ENCODE measurements around the gene SEL1L2.

The SEL1L2 gene

DNA sequence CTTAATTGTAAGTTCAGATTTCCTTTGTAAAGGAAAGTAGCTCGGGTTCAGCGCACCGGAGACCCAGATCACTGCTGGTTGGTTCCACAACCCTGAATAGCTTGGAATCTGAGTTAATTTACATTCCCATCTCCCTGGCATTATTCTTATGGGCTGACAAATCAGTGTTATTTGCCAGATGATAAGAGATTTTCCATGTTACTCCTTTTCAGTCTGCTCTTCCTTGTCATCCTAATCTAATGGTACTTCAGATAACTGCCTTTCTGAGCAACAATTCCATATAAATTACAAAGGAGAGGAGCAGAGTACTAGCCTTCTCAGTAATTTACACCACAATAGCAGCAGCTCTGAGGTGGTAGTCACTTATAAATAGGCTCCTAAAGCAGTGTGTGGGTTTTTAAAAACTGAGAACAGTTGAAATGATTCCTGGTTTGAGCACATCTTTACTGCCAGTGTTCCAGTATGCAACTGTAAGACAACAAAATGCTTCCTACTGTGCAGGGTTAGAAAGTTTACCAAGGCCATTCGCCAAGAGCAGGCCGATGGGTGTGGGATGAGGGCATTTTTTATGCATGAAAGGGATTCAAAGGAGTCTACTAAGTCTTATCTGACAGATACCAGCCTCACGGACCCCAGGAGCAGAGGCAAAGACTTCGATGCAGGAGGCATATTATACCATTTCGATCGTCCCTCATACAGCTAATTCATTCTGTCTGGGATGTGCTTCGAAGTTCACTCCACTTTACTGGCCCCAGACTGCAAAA, 115.8 kb downstream of the SEL1L2 start:
- Mint-ChIP-seq H3K4me3 (no peak overlapping the region), H3K9me3 (no peaks in the 10 kb centered on the region), H3K27me3 (ENCODE audit: low read depth) (no peaks in the 10 kb centered on the region), H3K27ac (peak overlapping the region in 2 of 3 experiments; percentile 42 to 69), H3K4me1 (peaks cover 12% of the 10 kb centered on the region), H3K36me3 (ENCODE audit: low read depth) (no peaks in the 10 kb centered on the region)
- TF ChIP-seq CTCF (IDR thresholded peaks at IDR 0.05; ENCODE audit: unreplicated experiment in 3 of 3): no peak

DNA sequence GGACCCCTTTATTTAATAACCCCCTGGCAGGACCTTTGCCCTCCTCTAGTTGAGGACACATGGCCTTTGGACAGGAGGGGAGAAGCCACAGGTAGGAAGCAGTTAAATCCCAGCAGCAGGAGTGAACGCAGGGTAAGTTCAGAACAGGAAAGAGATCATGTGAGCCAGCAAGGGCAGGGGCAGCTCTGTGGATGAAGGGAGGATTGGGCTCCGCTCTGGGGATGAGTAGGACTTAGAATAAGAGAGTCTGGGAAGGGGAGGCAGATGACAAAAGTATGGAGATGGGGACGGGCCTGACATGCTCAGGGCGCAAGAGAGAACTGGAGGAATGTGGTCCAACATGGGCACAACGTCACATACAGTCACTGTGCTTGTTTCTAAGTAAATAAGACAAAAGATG, 116.6 kb downstream of the SEL1L2 start:
- Mint-ChIP-seq H3K27ac (no peak overlapping the region), H3K9me3 (no peaks in the 10 kb centered on the region), H3K4me3 (no peak overlapping the region), H3K36me3 (ENCODE audit: low read depth) (no peaks in the 10 kb centered on the region), H3K4me1 (peaks cover 12% of the 10 kb centered on the region), H3K27me3 (ENCODE audit: low read depth) (no peaks in the 10 kb centered on the region)
- TF ChIP-seq CTCF (IDR thresholded peaks at IDR 0.05; ENCODE audit: unreplicated experiment in 3 of 3): no peak

DNA sequence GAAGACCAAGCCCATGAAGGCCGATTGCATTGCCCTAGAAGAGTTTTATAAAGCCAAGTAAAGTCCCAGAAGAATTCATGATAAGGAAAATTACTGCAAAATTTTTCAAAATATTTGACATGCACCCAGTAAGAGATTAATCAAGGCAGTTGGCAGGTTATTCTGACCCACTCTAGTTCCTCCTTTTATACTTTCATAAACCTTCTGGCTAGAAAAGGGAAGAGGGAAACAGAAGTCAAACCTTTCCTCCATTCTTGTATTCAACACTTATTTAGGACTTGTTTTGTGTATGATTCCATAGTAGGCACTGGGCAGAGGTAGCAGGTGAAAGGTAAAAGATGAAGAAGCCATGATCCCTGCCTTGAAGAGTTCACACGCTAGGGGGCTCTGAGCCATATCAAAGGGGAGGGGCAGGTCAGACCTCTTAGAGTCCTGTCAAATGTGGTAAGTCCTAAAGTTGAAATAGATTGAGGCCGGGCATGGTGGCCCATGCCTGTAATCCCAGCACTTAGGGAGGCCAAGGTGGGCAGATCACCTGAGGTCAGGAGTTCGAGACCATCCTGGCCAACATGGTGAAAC, 120.2 kb downstream of the SEL1L2 start:
- Mint-ChIP-seq H3K36me3 (ENCODE audit: low read depth) (no peaks in the 10 kb centered on the region), H3K27ac (no peak overlapping the region), H3K9me3 (no peaks in the 10 kb centered on the region), H3K4me1 (peaks cover 19% of the 10 kb centered on the region), H3K4me3 (no peak overlapping the region), H3K27me3 (ENCODE audit: low read depth) (no peaks in the 10 kb centered on the region)
- no peak for TF ChIP-seq CTCF (IDR thresholded peaks at IDR 0.05; ENCODE audit: unreplicated experiment in 3 of 3)

GRCh38 chr20:13868331-13868730, 122.1 kb downstream of the SEL1L2 start:
- Mint-ChIP-seq H3K4me3 (no peak overlapping the region), H3K36me3 (ENCODE audit: low read depth) (no peaks in the 10 kb centered on the region), H3K27me3 (ENCODE audit: low read depth) (no peaks in the 10 kb centered on the region), H3K27ac (no peak overlapping the region), H3K9me3 (no peaks in the 10 kb centered on the region), H3K4me1 (peaks cover 8% of the 10 kb centered on the region)
- TF ChIP-seq CTCF (IDR thresholded peaks at IDR 0.05; ENCODE audit: unreplicated experiment in 3 of 3): no peak

DNA sequence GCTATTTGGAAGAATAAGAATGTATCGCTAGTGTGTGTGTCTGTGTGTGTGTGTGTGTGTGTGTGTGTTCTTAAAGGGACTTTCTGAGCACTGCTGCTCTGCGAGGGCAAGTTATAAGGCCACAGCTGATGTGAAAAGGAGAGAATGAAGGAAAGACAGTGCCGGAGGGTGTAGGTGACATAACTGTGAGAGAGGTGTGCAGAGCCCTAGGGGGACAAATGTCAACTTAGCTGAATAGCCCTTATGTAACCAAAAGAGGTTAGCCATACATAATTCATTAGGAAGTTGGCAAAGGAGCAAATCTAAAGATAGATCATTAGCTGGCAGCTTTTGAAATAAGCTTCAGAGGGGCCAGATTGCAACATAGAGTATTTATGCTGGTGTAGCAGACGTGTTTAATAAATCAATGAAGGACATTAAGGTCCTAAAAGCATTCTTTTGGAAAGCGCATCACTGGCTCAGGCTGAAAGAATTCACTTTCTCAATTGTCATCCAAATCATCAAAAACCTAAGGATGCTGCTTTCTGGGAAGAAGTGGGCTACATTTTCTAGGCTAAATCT, 124.5 kb downstream of the SEL1L2 start:
- Mint-ChIP-seq H3K36me3 (ENCODE audit: low read depth) (no peaks in the 10 kb centered on the region), H3K4me1 (peaks cover 8% of the 10 kb centered on the region), H3K27ac (peak overlapping the region in 2 of 3 experiments; percentile 5 to 54), H3K9me3 (no peaks in the 10 kb centered on the region), H3K4me3 (no peak overlapping the region), H3K27me3 (ENCODE audit: low read depth) (no peaks in the 10 kb centered on the region)
- TF ChIP-seq CTCF (IDR thresholded peaks at IDR 0.05; ENCODE audit: unreplicated experiment in 3 of 3): no peak
